Activated CD8-positive, alpha-beta T cell treated with anti-CD3 and anti-CD28 coated beads for 36 hours (primary cell): ENCODE measurements around the gene CDS2. TPM values are rescaled to one million over a fixed set of nuclear protein-coding genes. Genes with fewer than 3 reads are reported as not detected.

ENCODE experiments used
- ATAC-seq: fragments of 200-7000 bp; cut with Tn5 transposase; one replicate; pipeline ENCODE4 v1.10.0; 2021; ENCODE audit warnings: mild to moderate bottlenecking, moderate library complexity
- CTCF ChIA-PET: fragments of 350-600 bp; sonication (Branson Sonifier 250); formaldehyde crosslinking; loops from one replicate; lab custom pipeline; 2021; ENCODE audit warnings: antibody characterized with exemption; lab: Charles Lee
- POLR2A ChIA-PET: fragments of 350-600 bp; sonication (Branson Sonifier 250); formaldehyde crosslinking; loops from one replicate; lab custom pipeline; 2021; ENCODE audit warnings: antibody characterized with exemption; lab: Charles Lee
- DNase-seq: peaks from one replicate; pipeline ENCODE4 v3.0.0-alpha.2; 2020
- H3K27ac Mint-ChIP-seq: one replicate; pipeline ENCODE4 v1.8.0; 2021; ENCODE audit warnings: mild to moderate bottlenecking, mixed read lengths
- H3K27me3 Mint-ChIP-seq: one replicate; pipeline ENCODE4 v1.8.0; 2021; ENCODE audit warnings: mixed read lengths
- H3K36me3 Mint-ChIP-seq: one replicate; pipeline ENCODE4 v1.8.0; 2021; ENCODE audit warnings: low read depth, mixed read lengths
- H3K4me1 Mint-ChIP-seq: one replicate; pipeline ENCODE4 v1.8.0; 2021; ENCODE audit warnings: low read depth, mixed read lengths
- H3K4me3 Mint-ChIP-seq: one replicate; pipeline ENCODE4 v1.8.0; 2021; ENCODE audit warnings: mild to moderate bottlenecking, moderate library complexity, mixed read lengths
- H3K9me3 Mint-ChIP-seq: one replicate; pipeline ENCODE4 v1.8.0; 2021; ENCODE audit warnings: mixed read lengths
- intact Hi-C: fragments of 100-400 bp; cut with micrococcal nuclease; formaldehyde crosslinking; loops from one replicate; pipeline ENCODE4 v1.10.0; 2022
- total RNA-seq, 2 experiments: library from RNA; stranded (reverse); gene quantifications; one replicate each; pipeline ENCODE4 v1.2.3, GENCODE V29; 2021
- TF ChIP-seq, protein P1 (sequence below): fragments of 200-600 bp; IDR thresholded peaks from one replicate; pipeline ENCODE4 v1.8.0; 2022; ENCODE audit warnings: antibody characterized with exemption, mild to moderate bottlenecking

The CDS2 gene
- total RNA-seq, 2 experiments from 2014 or later = 30.2 to 34.7 TPM

DNA sequence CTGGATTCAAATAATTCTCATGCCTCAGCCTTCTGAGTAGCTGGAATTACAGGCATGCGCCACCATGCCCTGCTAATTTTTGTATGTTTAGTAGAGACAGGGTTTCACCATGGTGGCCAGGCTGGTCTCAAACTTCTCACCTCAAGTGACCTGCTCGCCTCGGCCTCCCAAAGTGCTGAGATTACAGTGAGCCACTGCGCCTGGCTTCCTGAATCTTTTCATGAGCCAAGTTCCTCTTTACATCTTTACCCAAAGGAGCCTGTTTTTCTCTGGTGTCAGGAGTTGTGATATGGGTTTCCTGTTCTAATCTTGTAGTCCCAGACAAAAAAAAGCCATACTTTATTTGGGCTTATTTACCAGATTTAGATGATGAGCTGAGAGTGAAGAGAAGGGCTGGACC is 41.4 kb upstream of the CDS2 start:
- ATAC-seq (no peak), DNase-seq (no peak)
- H3K27me3 Mint-ChIP-seq = no peaks in the 10 kb centered on the region
- TF ChIP-seq, protein P1, sequence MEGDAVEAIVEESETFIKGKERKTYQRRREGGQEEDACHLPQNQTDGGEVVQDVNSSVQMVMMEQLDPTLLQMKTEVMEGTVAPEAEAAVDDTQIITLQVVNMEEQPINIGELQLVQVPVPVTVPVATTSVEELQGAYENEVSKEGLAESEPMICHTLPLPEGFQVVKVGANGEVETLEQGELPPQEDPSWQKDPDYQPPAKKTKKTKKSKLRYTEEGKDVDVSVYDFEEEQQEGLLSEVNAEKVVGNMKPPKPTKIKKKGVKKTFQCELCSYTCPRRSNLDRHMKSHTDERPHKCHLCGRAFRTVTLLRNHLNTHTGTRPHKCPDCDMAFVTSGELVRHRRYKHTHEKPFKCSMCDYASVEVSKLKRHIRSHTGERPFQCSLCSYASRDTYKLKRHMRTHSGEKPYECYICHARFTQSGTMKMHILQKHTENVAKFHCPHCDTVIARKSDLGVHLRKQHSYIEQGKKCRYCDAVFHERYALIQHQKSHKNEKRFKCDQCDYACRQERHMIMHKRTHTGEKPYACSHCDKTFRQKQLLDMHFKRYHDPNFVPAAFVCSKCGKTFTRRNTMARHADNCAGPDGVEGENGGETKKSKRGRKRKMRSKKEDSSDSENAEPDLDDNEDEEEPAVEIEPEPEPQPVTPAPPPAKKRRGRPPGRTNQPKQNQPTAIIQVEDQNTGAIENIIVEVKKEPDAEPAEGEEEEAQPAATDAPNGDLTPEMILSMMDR = no peak
- ChIA-PET POLR2A (no interaction called here), CTCF (interaction anchor here (0.9 to 1.0 kb wide), 2 partner anchors 14 to 28 kb away, joined by 3 read pairs; no protein-coding TSS in a partner anchor)
- no peaks in the 10 kb centered on the region for H3K9me3 Mint-ChIP-seq
- no peak overlapping the region for H3K4me3 Mint-ChIP-seq
- intact Hi-C loops = no loop called here
- H3K36me3 Mint-ChIP-seq = no peaks in the 10 kb centered on the region
- peaks cover 14% of the 10 kb centered on the region for H3K4me1 Mint-ChIP-seq
- H3K27ac Mint-ChIP-seq = no peak overlapping the region

DNA sequence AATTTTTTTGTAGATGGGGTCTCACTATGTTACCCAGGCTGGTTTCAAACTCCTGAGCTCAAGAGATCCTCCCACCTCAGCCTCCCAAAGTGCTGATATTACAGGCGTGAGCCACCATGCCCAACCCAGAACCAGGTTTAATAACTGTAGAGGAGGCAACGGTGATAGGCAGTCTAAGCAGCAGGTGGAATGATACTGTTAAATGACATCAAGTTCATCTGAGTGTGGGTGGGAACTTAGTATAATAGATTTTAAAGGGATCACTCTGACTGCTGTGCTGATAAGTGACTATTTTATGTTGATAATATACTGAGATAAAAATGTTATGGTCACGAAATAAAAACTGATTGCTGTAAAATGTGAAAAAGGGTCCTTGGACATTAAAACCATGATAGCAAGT is 38.1 kb upstream of the CDS2 start:
- intact Hi-C loops = no loop called here
- Mint-ChIP-seq H3K27me3 (no peaks in the 10 kb centered on the region), H3K27ac (no peak overlapping the region), H3K9me3 (no peaks in the 10 kb centered on the region), H3K4me1 (peaks cover 9% of the 10 kb centered on the region), H3K36me3 (peaks cover 4% of the 10 kb centered on the region), H3K4me3 (no peak overlapping the region)
- ChIA-PET POLR2A (interaction anchor here (0.6 to 1.0 kb wide), 3 partner anchors 9 to 766 kb away, joined by 3 read pairs; no protein-coding TSS in a partner anchor), CTCF (interaction anchor here (1.0 to 5.0 kb wide), 3 partner anchors 12 to 32 kb away, joined by 3 to 40 read pairs (median 8); no protein-coding TSS in a partner anchor)
- TF ChIP-seq, protein P1 = no peak
- no peak for DNase-seq
- no peak for ATAC-seq

DNA sequence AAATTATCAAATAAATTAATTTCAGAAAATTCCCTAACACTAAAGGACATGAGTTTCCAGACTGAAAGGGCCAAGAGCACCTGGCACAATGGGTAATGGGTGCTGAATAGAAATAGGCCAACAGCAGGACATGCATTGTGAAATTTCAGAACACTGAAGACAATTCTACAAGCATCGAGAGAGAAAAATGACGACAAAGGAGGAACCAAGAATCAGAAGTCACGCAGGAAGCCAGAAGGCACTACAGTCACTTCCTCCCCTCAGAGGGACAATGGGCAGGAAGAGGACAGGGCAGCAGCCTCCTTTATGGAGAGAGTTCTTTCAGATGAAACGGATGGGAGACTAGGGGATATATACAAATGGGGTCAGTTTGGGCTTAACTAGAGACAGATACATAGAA is 36.6 kb upstream of the CDS2 start:
- ATAC-seq (peak; percentile 53), DNase-seq (no peak)
- peaks cover 9% of the 10 kb centered on the region for H3K4me1 Mint-ChIP-seq
- H3K4me3 Mint-ChIP-seq = no peak overlapping the region
- H3K36me3 Mint-ChIP-seq = peaks cover 4% of the 10 kb centered on the region
- TF ChIP-seq, protein P1 = no peak
- ChIA-PET POLR2A (no interaction called here), CTCF (interaction anchor here (2.0 to 5.0 kb wide), 3 partner anchors 10 to 102 kb away, joined by 5 to 40 read pairs (median 10); no protein-coding TSS in a partner anchor)
- no peaks in the 10 kb centered on the region for H3K27me3 Mint-ChIP-seq
- intact Hi-C loops = no loop called here
- peak overlapping the region; percentile 77 for H3K27ac Mint-ChIP-seq
- no peaks in the 10 kb centered on the region for H3K9me3 Mint-ChIP-seq

DNA sequence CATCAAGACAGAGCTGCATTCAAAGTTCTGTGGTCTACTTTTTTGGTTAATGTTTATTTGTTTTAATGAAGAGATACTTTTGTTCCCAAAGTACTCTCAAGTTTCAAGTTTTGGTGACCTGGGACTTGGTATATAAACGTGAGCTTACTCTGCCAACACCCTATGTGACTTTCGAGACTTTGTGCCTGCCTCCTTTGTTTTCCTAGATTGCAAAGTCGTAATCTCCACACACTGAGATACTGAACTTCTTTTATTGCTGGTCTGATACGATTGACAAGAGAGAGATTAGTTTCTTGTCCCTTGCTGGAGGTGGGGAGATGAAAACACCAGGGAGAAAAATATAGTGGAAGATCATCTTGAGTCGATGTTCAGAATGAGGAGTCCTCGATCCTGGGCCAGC is 34.9 kb upstream of the CDS2 start:
- POLR2A ChIA-PET = interaction anchor here (0.9 kb wide), 1 partner anchor 53 kb away, joined by 3 read pairs; no protein-coding TSS in a partner anchor
- Mint-ChIP-seq H3K27me3 (no peaks in the 10 kb centered on the region), H3K4me3 (no peak overlapping the region), H3K4me1 (peaks cover 9% of the 10 kb centered on the region), H3K36me3 (peaks cover 6% of the 10 kb centered on the region), H3K9me3 (no peaks in the 10 kb centered on the region), H3K27ac (no peak overlapping the region)
- intact Hi-C loops = no loop called here
- DNase-seq (no peak), ATAC-seq (no peak)
- CTCF ChIA-PET = interaction anchor here (0.7 to 5.0 kb wide), 5 partner anchors 9 to 358 kb away, joined by 3 to 40 read pairs (median 5); no protein-coding TSS in a partner anchor
- TF ChIP-seq, protein P1 = no peak

DNA sequence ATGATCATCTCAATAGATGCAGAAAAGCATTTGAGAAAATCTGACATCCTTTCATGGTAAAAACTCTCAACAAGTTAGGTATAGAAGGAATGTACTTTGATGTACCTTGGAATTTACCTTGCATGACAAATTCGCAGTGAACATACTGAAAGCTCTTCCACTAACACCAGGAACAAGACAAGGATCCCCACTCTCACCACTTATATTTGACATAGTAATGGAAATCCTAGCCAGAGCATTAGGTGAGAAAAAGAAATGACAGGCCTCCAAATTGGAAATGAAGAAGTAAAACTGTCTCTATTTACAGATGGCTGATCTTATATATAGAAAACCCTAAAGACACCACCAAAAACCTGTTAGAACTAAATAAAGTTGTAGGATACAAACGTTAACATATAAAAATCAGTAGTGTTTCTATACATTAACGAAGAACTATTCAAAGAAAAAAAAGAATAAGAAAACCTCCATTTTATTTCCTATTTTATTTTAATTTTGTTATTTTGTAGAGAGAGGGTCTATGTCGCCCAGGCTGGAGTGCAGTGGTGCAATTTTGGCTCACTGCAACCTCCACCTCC is 34.0 kb upstream of the CDS2 start:
- no peaks in the 10 kb centered on the region for H3K9me3 Mint-ChIP-seq
- ATAC-seq (no peak), DNase-seq (no peak)
- intact Hi-C loops = no loop called here
- TF ChIP-seq, protein P1 = no peak
- ChIA-PET POLR2A (interaction anchor here (1.2 to 1.4 kb wide), 3 partner anchors 11 to 21 kb away, joined by 3 to 5 read pairs (median 3); no protein-coding TSS in a partner anchor), CTCF (interaction anchor here (1.0 to 5.0 kb wide), 2 partner anchors 8 to 9 kb away, joined by 3 to 40 read pairs; no protein-coding TSS in a partner anchor)
- H3K27me3 Mint-ChIP-seq = no peaks in the 10 kb centered on the region
- H3K4me1 Mint-ChIP-seq = peaks cover 9% of the 10 kb centered on the region
- H3K4me3 Mint-ChIP-seq = no peak overlapping the region
- no peak overlapping the region for H3K27ac Mint-ChIP-seq
- peaks cover 9% of the 10 kb centered on the region for H3K36me3 Mint-ChIP-seq
